A549 (cell line): ENCODE results near the gene PTRH1. TPM values are rescaled to one million over a fixed set of nuclear protein-coding genes. Genes with fewer than 3 reads are reported as not detected.

ENCODE experiments used
- ATAC-seq, 2 experiments: fragments of 200-7000 bp in 1 of 2; fragments of >200 bp in 1 of 2; cut with Nextera tagmentation in 1 of 2; cut with Tn5 transposase in 1 of 2; 3 replicates each; pipeline versions ENCODE4 v1.8.0 to v1.9.1; 2018 to 2020; ENCODE audit warnings: mild to moderate bottlenecking in 1 of 2, moderate library complexity in 1 of 2
- CTCF ChIA-PET: fragments of 300-600 bp; sonication (Branson Sonifier 250); formaldehyde crosslinking; extraction: SDS; loops from one replicate; lab custom pipeline; 2021; ENCODE audit warnings: antibody characterized with exemption, inconsistent platforms; lab: Yijun Ruan, JAX
- POLR2A ChIA-PET: fragments of 350-600 bp; formaldehyde crosslinking; extraction: SDS; loops from one replicate; lab custom pipeline; 2021; ENCODE audit warnings: antibody characterized with exemption, inconsistent platforms; lab: Yijun Ruan, JAX
- DNase-seq, 2 experiments: peaks; one replicate each; pipeline versions ENCODE4 v3.0.0 to v3.0.0-alpha.2; 2011 to 2016; ENCODE audit warnings: low read depth in 1 of 2, low spot score in 1 of 2
- FAIRE-seq: peaks from 2 replicates; lab custom pipeline; 2011; peaks lifted over from hg19 to GRCh38; lab: Jason Lieb, UNC
- H3K27ac ChIP-seq, 2 experiments: fragments of >200 bp; sonication (Bioruptor Twin); formaldehyde crosslinking; 3 replicates each; pipeline ENCODE4 v1.5.1; 2016 to 2017
- H3K4me1 ChIP-seq: fragments of >200 bp; sonication (Bioruptor Twin); formaldehyde crosslinking; 3 replicates; pipeline ENCODE4 v1.6.1; 2016
- H3K4me2 ChIP-seq: fragments of >200 bp; sonication (Bioruptor Twin); formaldehyde crosslinking; 3 replicates; pipeline ENCODE4 v1.6.1; 2016
- H3K4me3 ChIP-seq: fragments of >200 bp; sonication (Bioruptor Twin); formaldehyde crosslinking; 3 replicates; pipeline ENCODE4 v1.5.1; 2016
- H3K9me3 ChIP-seq: fragments of >200 bp; sonication (Bioruptor Twin); formaldehyde crosslinking; 3 replicates; pipeline ENCODE4 v1.6.1; 2016
- CBX8 ChIP-seq: fragments of 200-600 bp; sonication (generic); IDR thresholded peaks from 2 replicates; pipeline ENCODE4 v1.6.1; 2016
- EHF ChIP-seq: fragments of 250-450 bp; sonication (Bioruptor Pico); IDR thresholded peaks from 2 replicates; pipeline ENCODE4 v1.5.0; 2020; ENCODE audit warnings: mild to moderate bottlenecking
- EHMT2 ChIP-seq: fragments of 200-600 bp; sonication (generic); IDR thresholded peaks from 2 replicates; pipeline ENCODE4 v1.6.1; 2016; ENCODE audit warnings: antibody characterized with exemption, low read depth, mild to moderate bottlenecking, moderate library complexity
- EP300 ChIP-seq, 2 experiments: fragments of >200 bp; sonication (Bioruptor Twin); formaldehyde crosslinking; IDR thresholded peaks; 2 replicates in 1 of 2; 3 replicates in 1 of 2; pipeline ENCODE4 v1.6.1; 2016 to 2017
- FOSB ChIP-seq: fragments of 250-450 bp; sonication (Bioruptor Pico); IDR thresholded peaks from 2 replicates; pipeline ENCODE4 v1.5.0; 2020; ENCODE audit warnings: mild to moderate bottlenecking, moderate library complexity
- FOXS1 ChIP-seq: fragments of 250-450 bp; sonication (Bioruptor Pico); IDR thresholded peaks from 2 replicates; pipeline ENCODE4 v1.5.0; 2020; ENCODE audit warnings: mild to moderate bottlenecking, moderate library complexity
- HEYL ChIP-seq: fragments of 250-450 bp; sonication (Bioruptor Pico); IDR thresholded peaks from 2 replicates; pipeline ENCODE4 v1.8.0; 2021; ENCODE audit warnings: mild to moderate bottlenecking, moderate library complexity
- HOXA7 ChIP-seq: fragments of 250-450 bp; sonication (Bioruptor Pico); IDR thresholded peaks from 2 replicates; pipeline ENCODE4 v1.5.0; 2020; ENCODE audit warnings: mild to moderate bottlenecking, moderate library complexity
- HOXB5 ChIP-seq: fragments of 250-450 bp; sonication (Bioruptor Pico); IDR thresholded peaks from 2 replicates; pipeline ENCODE4 v1.5.0; 2020; ENCODE audit warnings: mild to moderate bottlenecking, moderate library complexity
- KDM5A ChIP-seq: fragments of 200-600 bp; sonication (generic); IDR thresholded peaks from 2 replicates; pipeline ENCODE4 v1.6.1; 2016; ENCODE audit warnings: antibody characterized with exemption, mild to moderate bottlenecking
- MAFK ChIP-seq: fragments of 450-650 bp; IDR thresholded peaks from 2 replicates; pipeline ENCODE4 v1.6.1; 2014; ENCODE audit not compliant: partially characterized antibody
- NPAS2 ChIP-seq: fragments of 250-450 bp; sonication (Bioruptor Pico); IDR thresholded peaks from 2 replicates; pipeline ENCODE4 v1.8.0; 2022; ENCODE audit warnings: mild to moderate bottlenecking, moderate library complexity, borderline replicate concordance
- RARB ChIP-seq: fragments of 250-450 bp; sonication (Bioruptor Pico); IDR thresholded peaks from 2 replicates; pipeline ENCODE4 v1.8.0; 2021; ENCODE audit warnings: mild to moderate bottlenecking, moderate library complexity
- RNF2 ChIP-seq: fragments of 200-600 bp; sonication (generic); IDR thresholded peaks from 2 replicates; pipeline ENCODE4 v1.6.1; 2016; ENCODE audit warnings: low read depth, mild to moderate bottlenecking, antibody characterized with exemption, moderate library complexity, borderline replicate concordance
- SREBF2 ChIP-seq: fragments of 450-650 bp; IDR thresholded peaks from 2 replicates; pipeline ENCODE4 v1.6.1; 2014; ENCODE audit warnings: mild to moderate bottlenecking, moderate library complexity
- TFCP2L1 ChIP-seq: fragments of 250-450 bp; sonication (Bioruptor Pico); IDR thresholded peaks from 2 replicates; pipeline ENCODE4 v1.5.0; 2021; ENCODE audit warnings: mild to moderate bottlenecking
- TP53 ChIP-seq: fragments of 250-450 bp; sonication (Bioruptor Pico); IDR thresholded peaks from 2 replicates; pipeline ENCODE4 v1.5.0; 2021; ENCODE audit warnings: mild to moderate bottlenecking, moderate library complexity
- ZFP36 ChIP-seq: fragments of 450-650 bp; IDR thresholded peaks from 2 replicates; pipeline ENCODE4 v1.6.1; 2014; ENCODE audit warnings: borderline replicate concordance; ENCODE audit not compliant: partially characterized antibody
- WGBS: methylation state at CpG from one replicate; pipeline ENCODE4 v1.1.6; 2017; ENCODE audit errors: missing lambda C conversion rate; 5-methylcytosine and 5-hydroxymethylcytosine counted together
- polyA plus RNA-seq, 4 experiments: library from polyadenylated mRNA; depleted of rRNA in 3 of 4; stranded (reverse); fragments of >200 nt; fragmentation: RNase III in 1 of 4; extraction: RNeasy Plus Mini Kit Qiagen cat#74134 plus additional on column Dnase treatment in 1 of 4; gene quantifications; 2 replicates in 3 of 4; 3 replicates in 1 of 4; pipeline ENCODE4 v1.2.3, GENCODE V29; 2011 to 2017
- TF ChIP-seq, protein P1 (sequence below): fragments of 200-600 bp; sonication (generic); IDR thresholded peaks from 2 replicates; pipeline ENCODE4 v1.6.1; 2016; ENCODE audit warnings: antibody characterized with exemption, mild to moderate bottlenecking, moderate library complexity
- TF ChIP-seq, protein P2 (sequence below): fragments of 250-450 bp; sonication (Bioruptor Pico); IDR thresholded peaks from 2 replicates; pipeline ENCODE4 v1.5.0; 2021; ENCODE audit warnings: mild to moderate bottlenecking, moderate library complexity, borderline replicate concordance
- TF ChIP-seq, protein P3 (sequence below): fragments of >200 bp; sonication (Bioruptor Twin); formaldehyde crosslinking; IDR thresholded peaks from 3 replicates; pipeline ENCODE4 v1.5.1; 2016
- TF ChIP-seq, protein P4 (sequence below): IDR thresholded peaks from 2 replicates; pipeline ENCODE4 v1.6.1; 2012
- TF ChIP-seq, protein P5 (sequence below): fragments of >200 bp; sonication (Bioruptor Twin); formaldehyde crosslinking; IDR thresholded peaks from 2 replicates; pipeline ENCODE4 v1.6.1; 2016

The PTRH1 gene
- polyA plus RNA-seq, 2 of the 4 experiments (the other 2 are of a cell fraction), result 5.1 to 11.4 TPM

DNA sequence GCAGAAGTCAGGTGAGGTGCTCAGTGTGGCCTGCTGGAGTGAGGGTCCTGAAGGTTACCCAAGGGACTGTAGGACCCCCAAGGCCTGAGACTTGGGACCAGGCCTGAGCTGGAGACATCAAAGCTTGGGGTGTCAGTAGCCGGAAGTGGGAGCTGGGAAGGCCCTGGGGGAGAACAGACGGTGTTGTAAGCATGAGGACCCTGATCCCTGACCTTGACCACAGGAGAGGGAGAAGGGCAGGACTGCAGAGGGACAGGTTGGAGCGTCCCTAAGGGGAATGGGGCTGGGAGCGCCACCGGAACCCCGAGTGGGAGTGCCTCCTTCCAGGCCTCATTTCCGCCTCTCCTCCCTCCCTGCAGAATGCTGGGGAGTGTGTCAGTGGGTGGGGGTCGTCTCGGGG, 949 bp upstream of the PTRH1 start:
- CTCF ChIA-PET, result interaction anchor here (1.0 to 7.4 kb wide), 6 partner anchors 10 to 153 kb away, joined by 3 to 63 read pairs (median 4); partner anchors contain the start of genes CFAP157 and TOR2A
- TF ChIP-seq FOSB (CRISPR knock-in tag) (no peak), MAFK (no peak)
- TF ChIP-seq, protein P1, sequence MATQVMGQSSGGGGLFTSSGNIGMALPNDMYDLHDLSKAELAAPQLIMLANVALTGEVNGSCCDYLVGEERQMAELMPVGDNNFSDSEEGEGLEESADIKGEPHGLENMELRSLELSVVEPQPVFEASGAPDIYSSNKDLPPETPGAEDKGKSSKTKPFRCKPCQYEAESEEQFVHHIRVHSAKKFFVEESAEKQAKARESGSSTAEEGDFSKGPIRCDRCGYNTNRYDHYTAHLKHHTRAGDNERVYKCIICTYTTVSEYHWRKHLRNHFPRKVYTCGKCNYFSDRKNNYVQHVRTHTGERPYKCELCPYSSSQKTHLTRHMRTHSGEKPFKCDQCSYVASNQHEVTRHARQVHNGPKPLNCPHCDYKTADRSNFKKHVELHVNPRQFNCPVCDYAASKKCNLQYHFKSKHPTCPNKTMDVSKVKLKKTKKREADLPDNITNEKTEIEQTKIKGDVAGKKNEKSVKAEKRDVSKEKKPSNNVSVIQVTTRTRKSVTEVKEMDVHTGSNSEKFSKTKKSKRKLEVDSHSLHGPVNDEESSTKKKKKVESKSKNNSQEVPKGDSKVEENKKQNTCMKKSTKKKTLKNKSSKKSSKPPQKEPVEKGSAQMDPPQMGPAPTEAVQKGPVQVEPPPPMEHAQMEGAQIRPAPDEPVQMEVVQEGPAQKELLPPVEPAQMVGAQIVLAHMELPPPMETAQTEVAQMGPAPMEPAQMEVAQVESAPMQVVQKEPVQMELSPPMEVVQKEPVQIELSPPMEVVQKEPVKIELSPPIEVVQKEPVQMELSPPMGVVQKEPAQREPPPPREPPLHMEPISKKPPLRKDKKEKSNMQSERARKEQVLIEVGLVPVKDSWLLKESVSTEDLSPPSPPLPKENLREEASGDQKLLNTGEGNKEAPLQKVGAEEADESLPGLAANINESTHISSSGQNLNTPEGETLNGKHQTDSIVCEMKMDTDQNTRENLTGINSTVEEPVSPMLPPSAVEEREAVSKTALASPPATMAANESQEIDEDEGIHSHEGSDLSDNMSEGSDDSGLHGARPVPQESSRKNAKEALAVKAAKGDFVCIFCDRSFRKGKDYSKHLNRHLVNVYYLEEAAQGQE, result no peak
- TF ChIP-seq, protein P2, sequence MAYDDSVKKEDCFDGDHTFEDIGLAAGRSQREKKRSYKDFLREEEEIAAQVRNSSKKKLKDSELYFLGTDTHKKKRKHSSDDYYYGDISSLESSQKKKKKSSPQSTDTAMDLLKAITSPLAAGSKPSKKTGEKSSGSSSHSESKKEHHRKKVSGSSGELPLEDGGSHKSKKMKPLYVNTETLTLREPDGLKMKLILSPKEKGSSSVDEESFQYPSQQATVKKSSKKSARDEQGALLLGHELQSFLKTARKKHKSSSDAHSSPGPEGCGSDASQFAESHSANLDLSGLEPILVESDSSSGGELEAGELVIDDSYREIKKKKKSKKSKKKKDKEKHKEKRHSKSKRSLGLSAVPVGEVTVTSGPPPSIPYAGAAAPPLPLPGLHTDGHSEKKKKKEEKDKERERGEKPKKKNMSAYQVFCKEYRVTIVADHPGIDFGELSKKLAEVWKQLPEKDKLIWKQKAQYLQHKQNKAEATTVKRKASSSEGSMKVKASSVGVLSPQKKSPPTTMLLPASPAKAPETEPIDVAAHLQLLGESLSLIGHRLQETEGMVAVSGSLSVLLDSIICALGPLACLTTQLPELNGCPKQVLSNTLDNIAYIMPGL, result no peak
- TF ChIP-seq, all 56 proteins: peak for 0
- Histone ChIP-seq H3K9me3 (no peaks in the 10 kb centered on the region), H3K4me1 (peaks cover 25% of the 10 kb centered on the region), H3K4me3 (peak overlapping the region; percentile 68), H3K27ac (peak overlapping the region; percentile 73 to 79; a peak in 4 of 6 replicates), H3K4me2 (peak overlapping the region; percentile 94)
- POLR2A ChIA-PET, result interaction anchor here (1.0 to 2.0 kb wide), 3 partner anchors 13 to 105 kb away, joined by 4 to 6 read pairs (median 6); partner anchors contain the start of genes STXBP1 and TOR2A
- 64% methylated on average over 9 of the region's 9 CpGs for WGBS
- no peak for DNase-seq
- no peak for FAIRE-seq
- ATAC-seq, result no peak

DNA sequence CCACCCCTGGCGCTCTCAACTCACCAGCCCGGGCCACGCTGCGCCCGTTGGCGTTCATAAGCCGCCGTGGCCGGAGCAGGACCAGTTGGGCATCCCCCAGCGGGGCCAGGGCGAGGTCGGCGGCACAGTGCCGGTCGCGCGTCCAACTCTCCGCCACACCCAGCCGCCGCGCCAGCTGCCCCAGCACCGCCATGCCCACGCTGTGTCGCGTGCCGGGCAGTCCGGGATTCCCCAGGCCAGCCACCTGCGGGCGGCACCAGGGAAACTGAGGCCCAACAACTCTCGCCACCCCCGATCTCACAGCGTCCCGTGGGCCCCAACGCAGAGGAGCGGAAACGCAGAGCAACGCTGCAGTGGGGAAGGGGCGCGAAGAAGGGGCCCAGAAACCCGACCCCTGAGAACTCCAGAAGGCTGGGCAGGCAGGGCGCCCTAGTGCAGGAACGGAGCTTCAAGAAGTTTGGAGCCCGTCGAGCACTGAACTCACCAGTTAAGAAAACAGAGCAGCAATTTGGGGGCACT, 453 bp downstream of the PTRH1 start:
- TF ChIP-seq, protein P3, sequence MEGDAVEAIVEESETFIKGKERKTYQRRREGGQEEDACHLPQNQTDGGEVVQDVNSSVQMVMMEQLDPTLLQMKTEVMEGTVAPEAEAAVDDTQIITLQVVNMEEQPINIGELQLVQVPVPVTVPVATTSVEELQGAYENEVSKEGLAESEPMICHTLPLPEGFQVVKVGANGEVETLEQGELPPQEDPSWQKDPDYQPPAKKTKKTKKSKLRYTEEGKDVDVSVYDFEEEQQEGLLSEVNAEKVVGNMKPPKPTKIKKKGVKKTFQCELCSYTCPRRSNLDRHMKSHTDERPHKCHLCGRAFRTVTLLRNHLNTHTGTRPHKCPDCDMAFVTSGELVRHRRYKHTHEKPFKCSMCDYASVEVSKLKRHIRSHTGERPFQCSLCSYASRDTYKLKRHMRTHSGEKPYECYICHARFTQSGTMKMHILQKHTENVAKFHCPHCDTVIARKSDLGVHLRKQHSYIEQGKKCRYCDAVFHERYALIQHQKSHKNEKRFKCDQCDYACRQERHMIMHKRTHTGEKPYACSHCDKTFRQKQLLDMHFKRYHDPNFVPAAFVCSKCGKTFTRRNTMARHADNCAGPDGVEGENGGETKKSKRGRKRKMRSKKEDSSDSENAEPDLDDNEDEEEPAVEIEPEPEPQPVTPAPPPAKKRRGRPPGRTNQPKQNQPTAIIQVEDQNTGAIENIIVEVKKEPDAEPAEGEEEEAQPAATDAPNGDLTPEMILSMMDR, result no peak
- TF ChIP-seq EHMT2 (no peak), HOXA7 (CRISPR knock-in tag) (no peak), TFCP2L1 (CRISPR knock-in tag) (no peak), RNF2 (no peak), CBX8 (no peak), ZFP36 (no peak), TP53 (CRISPR knock-in tag) (no peak), RARB (CRISPR knock-in tag) (no peak), FOXS1 (CRISPR knock-in tag) (no peak), HEYL (CRISPR knock-in tag) (no peak), SREBF2 (no peak), KDM5A (no peak), EP300 (IDR thresholded peaks at IDR 0.05) (no peak), HOXB5 (no peak), NPAS2 (no peak), EHF (CRISPR knock-in tag) (no peak)
- TF ChIP-seq, protein P4, sequence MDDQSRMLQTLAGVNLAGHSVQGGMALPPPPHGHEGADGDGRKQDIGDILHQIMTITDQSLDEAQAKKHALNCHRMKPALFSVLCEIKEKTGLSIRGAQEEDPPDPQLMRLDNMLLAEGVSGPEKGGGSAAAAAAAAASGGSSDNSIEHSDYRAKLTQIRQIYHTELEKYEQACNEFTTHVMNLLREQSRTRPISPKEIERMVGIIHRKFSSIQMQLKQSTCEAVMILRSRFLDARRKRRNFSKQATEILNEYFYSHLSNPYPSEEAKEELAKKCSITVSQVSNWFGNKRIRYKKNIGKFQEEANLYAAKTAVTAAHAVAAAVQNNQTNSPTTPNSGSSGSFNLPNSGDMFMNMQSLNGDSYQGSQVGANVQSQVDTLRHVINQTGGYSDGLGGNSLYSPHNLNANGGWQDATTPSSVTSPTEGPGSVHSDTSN, result no peak
- TF ChIP-seq, protein P5, sequence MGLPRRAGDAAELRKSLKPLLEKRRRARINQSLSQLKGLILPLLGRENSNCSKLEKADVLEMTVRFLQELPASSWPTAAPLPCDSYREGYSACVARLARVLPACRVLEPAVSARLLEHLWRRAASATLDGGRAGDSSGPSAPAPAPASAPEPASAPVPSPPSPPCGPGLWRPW, result no peak
- TF ChIP-seq, all 56 proteins: peak for 0
- peak overlapping the region; percentile 73 to 79 for H3K27ac ChIP-seq
- peaks cover 11% of the 10 kb centered on the region; the same call in 1 of the 3 replicates for H3K4me1 ChIP-seq
- ATAC-seq (peak; percentile 32 to 49; a peak in 5 of 6 replicates), DNase-seq (no peak), FAIRE-seq (no peak)
- ChIA-PET POLR2A (interaction anchor here (0.8 to 2.0 kb wide), 3 partner anchors 20 to 104 kb away, joined by 3 to 6 read pairs (median 4); partner anchors contain the start of genes STXBP1 and TOR2A), CTCF (interaction anchor here (0.9 to 7.4 kb wide), 7 partner anchors 9 to 125 kb away, joined by 3 to 63 read pairs (median 4); partner anchors contain the start of genes CDK9, CFAP157 and TOR2A)
- 0% methylated on average over 20 of the region's 44 CpGs for WGBS
- H3K4me2 ChIP-seq, result peak overlapping the region; percentile 94
- H3K9me3 ChIP-seq, result no peaks in the 10 kb centered on the region
- peak overlapping the region; percentile 68 for H3K4me3 ChIP-seq
